Cardiac fibroblast (primary cell): ENCODE data around the gene NOXA1.
A peak's percentile ranks its signal among the peaks of the same experiment; 100 is the strongest.

Experiments
- DNase-seq, 2 donors: peaks; one replicate each; pipeline versions ENCODE4 v3.0.0 to v3.0.0-alpha.2; 2010; ENCODE audit warnings: low read depth in 2 of 2
- H3K4me3 ChIP-seq, 2 donors: replicated peaks in 1 of 2; 1 replicate in 1 of 2; 2 replicates in 1 of 2; pipeline ENCODE4 v1.5.1; 2011; ENCODE audit warnings: low read depth in 2 of 2, low read length in 2 of 2, mild to moderate bottlenecking in 2 of 2, moderate library complexity in 1 of 2
- TF ChIP-seq, protein P1 (sequence below): IDR thresholded peaks from one replicate; pipeline ENCODE4 v1.5.1; 2011; ENCODE audit warnings: low read depth, mild to moderate bottlenecking, low read length, inconsistent platforms

NOXA1 gene

DNA sequence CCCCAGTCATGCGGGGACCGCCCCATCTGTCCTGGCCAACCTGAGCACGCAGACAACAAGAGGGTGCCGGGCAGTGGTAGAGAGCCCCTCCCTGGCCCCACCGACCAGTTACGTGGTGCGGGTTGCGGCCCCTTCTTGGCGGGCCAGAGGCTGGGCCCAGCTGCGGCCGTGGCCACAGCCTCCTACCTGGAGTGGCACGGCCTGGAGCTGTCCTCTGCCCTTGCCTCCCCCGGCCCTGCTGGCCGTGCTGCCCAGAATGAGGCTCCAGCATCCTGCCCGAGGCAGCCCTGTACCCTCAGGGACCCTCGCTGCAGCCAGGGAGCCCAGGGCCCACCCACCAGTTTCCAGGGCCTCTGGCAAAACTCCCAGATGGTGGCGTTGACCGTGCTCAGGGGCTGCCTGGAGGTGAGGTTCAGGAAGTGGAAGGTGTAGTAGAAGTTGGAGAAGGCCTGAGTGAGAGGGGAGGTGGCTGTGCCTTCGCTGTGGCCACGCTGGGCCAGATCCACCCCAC lies 12.2 kb downstream of the NOXA1 start:
- DNase-seq = no peak
- TF ChIP-seq, protein P1, sequence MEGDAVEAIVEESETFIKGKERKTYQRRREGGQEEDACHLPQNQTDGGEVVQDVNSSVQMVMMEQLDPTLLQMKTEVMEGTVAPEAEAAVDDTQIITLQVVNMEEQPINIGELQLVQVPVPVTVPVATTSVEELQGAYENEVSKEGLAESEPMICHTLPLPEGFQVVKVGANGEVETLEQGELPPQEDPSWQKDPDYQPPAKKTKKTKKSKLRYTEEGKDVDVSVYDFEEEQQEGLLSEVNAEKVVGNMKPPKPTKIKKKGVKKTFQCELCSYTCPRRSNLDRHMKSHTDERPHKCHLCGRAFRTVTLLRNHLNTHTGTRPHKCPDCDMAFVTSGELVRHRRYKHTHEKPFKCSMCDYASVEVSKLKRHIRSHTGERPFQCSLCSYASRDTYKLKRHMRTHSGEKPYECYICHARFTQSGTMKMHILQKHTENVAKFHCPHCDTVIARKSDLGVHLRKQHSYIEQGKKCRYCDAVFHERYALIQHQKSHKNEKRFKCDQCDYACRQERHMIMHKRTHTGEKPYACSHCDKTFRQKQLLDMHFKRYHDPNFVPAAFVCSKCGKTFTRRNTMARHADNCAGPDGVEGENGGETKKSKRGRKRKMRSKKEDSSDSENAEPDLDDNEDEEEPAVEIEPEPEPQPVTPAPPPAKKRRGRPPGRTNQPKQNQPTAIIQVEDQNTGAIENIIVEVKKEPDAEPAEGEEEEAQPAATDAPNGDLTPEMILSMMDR = no peak
- no peak overlapping the region for H3K4me3 ChIP-seq

DNA sequence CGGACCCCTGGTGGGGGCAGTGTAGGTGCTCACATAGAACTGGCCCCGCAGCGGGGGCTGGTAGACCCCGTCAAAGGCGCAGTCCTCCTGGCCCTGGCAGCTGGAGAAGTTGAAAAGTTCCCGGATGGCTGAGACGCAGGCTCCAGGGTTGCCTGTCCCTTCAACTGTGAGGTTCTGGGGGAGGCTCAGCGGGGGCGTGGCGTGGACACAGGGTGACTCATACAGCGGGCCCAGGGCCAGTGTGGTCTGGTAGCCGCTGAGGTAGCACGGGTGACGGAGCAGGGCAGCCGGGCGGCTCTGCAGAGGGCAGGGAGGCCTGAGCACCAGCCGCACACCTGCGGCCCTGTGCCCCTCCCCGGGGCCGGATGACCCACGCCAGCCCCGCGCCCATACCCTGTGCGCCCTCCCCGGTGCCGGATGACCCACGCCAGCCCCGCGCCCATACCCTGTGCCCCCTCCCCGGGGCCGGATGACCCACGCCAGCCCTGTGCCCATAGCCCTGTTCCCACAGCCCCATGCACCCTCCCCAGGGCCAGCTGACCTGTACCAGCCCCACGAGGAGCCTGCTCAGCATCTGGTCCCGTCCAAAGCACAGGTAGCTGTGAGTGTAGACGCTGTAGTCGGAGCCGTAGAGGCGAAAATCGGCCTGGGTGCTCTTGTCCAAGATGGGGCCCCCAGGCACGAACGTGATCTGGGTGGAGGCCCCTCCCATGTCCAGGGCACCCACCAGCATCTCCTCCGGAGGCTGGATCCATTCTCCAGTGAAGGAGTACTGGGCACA lies 13.0 kb downstream of the NOXA1 start:
- DNase-seq = peak; percentile 87
- no peak overlapping the region for H3K4me3 ChIP-seq

DNA sequence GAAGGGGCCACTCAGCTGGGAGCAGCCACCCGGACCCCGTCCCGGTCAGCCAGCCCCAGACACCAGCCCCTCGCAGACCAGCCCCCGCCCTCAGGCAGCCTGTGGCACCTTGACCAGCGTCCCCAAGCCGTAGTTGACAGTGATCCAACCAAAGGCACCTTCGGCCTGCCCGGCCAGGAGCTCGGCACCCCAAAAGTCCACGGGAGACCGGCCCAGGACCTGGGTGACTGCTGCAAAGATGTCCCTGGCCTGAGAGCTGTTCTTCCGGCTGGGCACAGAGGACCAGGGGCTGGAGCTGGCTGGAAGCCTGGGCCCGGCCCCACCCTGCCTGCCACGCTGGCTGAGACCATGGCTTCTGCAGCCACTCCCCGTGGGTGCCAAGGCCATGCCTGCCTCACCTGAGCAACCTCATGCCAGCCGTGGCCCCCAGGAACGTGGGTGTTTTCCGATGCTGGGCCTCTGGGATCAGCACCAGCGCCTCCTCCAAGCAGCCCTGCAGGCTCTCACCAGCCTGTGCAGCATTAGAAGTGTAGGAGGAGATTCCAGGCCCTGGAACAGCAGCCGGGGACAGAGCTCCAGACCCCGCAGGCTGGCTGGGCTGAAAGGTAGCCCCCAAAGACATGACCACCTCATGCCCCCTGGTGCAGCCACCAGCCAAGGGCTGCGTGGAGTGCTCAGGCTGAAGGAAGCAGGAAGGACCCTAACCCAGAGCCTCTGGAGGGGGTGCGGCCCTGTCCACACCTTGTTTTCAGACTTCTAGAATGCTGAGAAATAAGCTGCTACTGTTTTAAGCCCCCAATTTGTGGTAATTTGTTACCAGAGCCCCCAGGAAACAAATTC lies 13.8 kb downstream of the NOXA1 start:
- TF ChIP-seq, protein P1 = no peak
- DNase-seq = no peak
- no peak overlapping the region for H3K4me3 ChIP-seq

More for the DNA sequence above, 13.0 kb downstream of the NOXA1 start:
- TF ChIP-seq, protein P1 = no peak

DNA sequence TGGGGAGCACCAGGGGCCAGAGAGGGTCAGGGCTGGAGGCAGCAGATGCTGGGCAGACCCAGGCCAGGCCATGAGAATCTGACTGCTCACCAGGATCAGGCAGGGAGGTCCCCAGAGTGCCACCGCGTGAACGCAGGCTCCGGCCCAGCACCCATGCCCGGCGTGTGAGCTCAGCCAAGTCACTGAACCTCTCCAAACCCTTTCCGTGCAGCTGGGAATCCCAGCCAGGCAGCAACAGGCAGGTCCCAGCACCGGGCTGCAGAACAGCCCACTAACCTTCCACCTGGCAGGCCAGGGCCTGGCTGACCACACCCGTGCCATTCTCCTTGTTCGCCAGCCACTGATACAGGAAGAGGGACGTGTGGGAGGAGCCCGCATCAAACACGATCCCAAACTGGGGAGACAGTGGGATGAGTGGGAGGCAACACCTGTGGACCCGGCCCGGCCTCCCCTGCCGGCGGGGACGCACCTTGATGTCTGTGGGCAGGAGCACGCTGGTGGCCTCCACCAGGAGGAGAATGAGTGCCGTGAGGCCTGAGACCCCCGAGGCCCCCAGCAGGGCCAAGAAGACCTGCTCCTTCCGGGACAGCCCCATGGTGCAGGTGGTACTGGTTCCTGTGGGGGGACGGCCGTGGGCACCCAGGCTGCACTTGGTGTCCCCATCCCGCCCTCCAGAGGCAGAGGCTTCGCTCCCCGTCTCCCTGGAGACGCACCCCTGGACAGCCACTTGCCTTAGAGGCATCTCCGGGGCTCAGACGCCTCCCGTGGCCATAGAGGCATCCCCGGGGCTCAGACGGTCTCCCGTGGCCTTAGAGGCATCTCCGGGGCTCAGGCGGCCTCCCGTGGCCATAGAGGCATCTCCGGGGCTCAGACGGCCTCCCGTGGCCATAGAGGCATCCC lies 14.7 kb downstream of the NOXA1 start:
- H3K4me3 ChIP-seq = no peak overlapping the region
- DNase-seq = no peak
- TF ChIP-seq, protein P1 = no peak

DNA sequence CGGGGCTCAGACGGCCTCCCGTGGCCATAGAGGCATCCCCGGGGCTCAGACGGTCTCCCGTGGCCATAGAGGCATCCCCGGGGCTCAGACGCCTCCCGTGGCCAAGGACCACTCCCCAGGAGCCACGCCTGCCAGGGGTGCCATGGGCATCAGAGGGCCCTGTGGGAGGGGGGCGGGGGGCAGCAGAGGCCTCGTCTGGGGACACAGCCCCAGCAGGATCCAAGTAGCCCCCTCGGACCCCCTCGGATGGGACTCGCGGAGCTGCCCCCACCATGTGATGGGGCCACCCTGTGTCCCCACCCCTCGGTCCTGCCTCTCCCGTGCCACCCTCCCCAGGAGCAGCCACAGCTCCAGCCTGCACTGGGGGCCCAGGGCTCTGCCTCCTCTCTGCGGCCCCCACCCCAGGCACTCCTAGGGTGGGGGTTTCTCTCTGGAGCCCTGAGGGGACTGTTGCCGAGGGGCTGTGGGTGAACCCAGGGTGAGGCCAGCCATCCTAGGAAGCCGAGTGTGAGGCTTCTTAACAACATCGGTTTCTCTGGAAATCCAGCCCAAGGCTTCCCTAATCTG lies 15.5 kb downstream of the NOXA1 start:
- DNase-seq = no peak
- no peak overlapping the region for H3K4me3 ChIP-seq
- TF ChIP-seq, protein P1 = no peak
